Trophoblast cell (in vitro differentiated cells and primary cell): ENCODE results near the gene G3BP2.

Source experiments
- DNase-seq, 2 donors: peaks; one replicate each; pipeline ENCODE4 v3.0.0-alpha.2; 2016
- H2AFZ ChIP-seq: 2 replicates; pipeline ENCODE4 v1.6.1; 2013; ENCODE audit warnings: low read length, moderate library complexity, mild to moderate bottlenecking; ENCODE audit not compliant: insufficient read depth, poor library complexity
- H2AK5ac ChIP-seq: 2 replicates; pipeline ENCODE4 v1.6.1; 2013; ENCODE audit warnings: mild to moderate bottlenecking, low read length
- H2BK120ac ChIP-seq: 2 replicates; pipeline ENCODE4 v1.6.1; 2013; ENCODE audit warnings: low read length, mild to moderate bottlenecking, moderate library complexity; ENCODE audit not compliant: insufficient read depth, poor library complexity
- H2BK12ac ChIP-seq: 2 replicates; pipeline ENCODE4 v1.6.1; 2013; ENCODE audit warnings: mild to moderate bottlenecking, low read length, moderate library complexity
- H2BK5ac ChIP-seq: 2 replicates; pipeline ENCODE4 v1.6.1; 2013; ENCODE audit warnings: low read length, low read depth, moderate library complexity, mild to moderate bottlenecking; ENCODE audit not compliant: poor library complexity
- H3K14ac ChIP-seq: 2 replicates; pipeline ENCODE4 v1.6.1; 2013; ENCODE audit warnings: mild to moderate bottlenecking, low read length
- H3K18ac ChIP-seq: 2 replicates; pipeline ENCODE4 v1.6.1; 2013; ENCODE audit warnings: mild to moderate bottlenecking, low read length
- H3K23ac ChIP-seq: 2 replicates; pipeline ENCODE4 v1.6.1; 2013; ENCODE audit warnings: low read length
- H3K27ac ChIP-seq: 2 replicates; pipeline ENCODE4 v1.5.1; 2013; ENCODE audit warnings: low read depth, mild to moderate bottlenecking, inconsistent platforms, low read length, moderate library complexity
- H3K27me3 ChIP-seq: 2 replicates; pipeline ENCODE4 v1.6.1; 2013; ENCODE audit warnings: inconsistent platforms, mild to moderate bottlenecking, low read length, moderate library complexity; ENCODE audit not compliant: insufficient read depth
- H3K36me3 ChIP-seq, 2 experiments: 1 replicate in 1 of 2; 2 replicates in 1 of 2; pipeline ENCODE4 v1.6.1; 2013; ENCODE audit warnings: low read length in 2 of 2, mild to moderate bottlenecking in 2 of 2, moderate library complexity in 1 of 2; ENCODE audit not compliant: insufficient read depth in 2 of 2, control insufficient read depth in 1 of 2
- H3K4ac ChIP-seq: 2 replicates; pipeline ENCODE4 v1.6.1; 2013; ENCODE audit warnings: low read depth, mild to moderate bottlenecking, low read length, moderate library complexity
- H3K4me1 ChIP-seq, 2 experiments: 1 replicate in 1 of 2; 2 replicates in 1 of 2; pipeline ENCODE4 v1.6.1; 2013; ENCODE audit warnings: low read length in 2 of 2, mild to moderate bottlenecking in 2 of 2, moderate library complexity in 1 of 2; ENCODE audit not compliant: insufficient read depth in 2 of 2, control insufficient read depth in 1 of 2
- H3K4me2 ChIP-seq: 2 replicates; pipeline ENCODE4 v1.6.1; 2013; ENCODE audit warnings: inconsistent platforms, mild to moderate bottlenecking, low read length, moderate library complexity
- H3K4me3 ChIP-seq: 2 replicates; pipeline ENCODE4 v1.5.1; 2013; ENCODE audit warnings: mild to moderate bottlenecking, low read depth, low read length, inconsistent platforms
- H3K79me1 ChIP-seq: one replicate; pipeline ENCODE4 v1.6.1; 2013; ENCODE audit warnings: low read length
- H3K79me2 ChIP-seq: 2 replicates; pipeline ENCODE4 v1.6.1; 2013; ENCODE audit warnings: low read length, mild to moderate bottlenecking; ENCODE audit not compliant: control insufficient read depth, insufficient read depth, poor library complexity
- H3K9ac ChIP-seq: 2 replicates; pipeline ENCODE4 v1.6.1; 2013; ENCODE audit warnings: mild to moderate bottlenecking, low read length
- H3K9me3 ChIP-seq: 2 replicates; pipeline ENCODE4 v1.6.1; 2013; ENCODE audit warnings: low read depth, mild to moderate bottlenecking, control low read depth, inconsistent platforms, low read length; ENCODE audit not compliant: insufficient read depth
- H4K12ac ChIP-seq: 2 replicates; pipeline ENCODE4 v1.6.1; 2013; ENCODE audit warnings: low read depth, mild to moderate bottlenecking, low read length, moderate library complexity
- H4K8ac ChIP-seq: 2 replicates; pipeline ENCODE4 v1.6.1; 2013; ENCODE audit warnings: low read depth, mild to moderate bottlenecking, low read length, moderate library complexity
- H4K91ac ChIP-seq: one replicate; pipeline ENCODE4 v1.6.1; 2013; ENCODE audit warnings: low read depth, mild to moderate bottlenecking, low read length, moderate library complexity
- WGBS: extraction: QIAGEN DNeasy Blood & Tissue Kit; methylation state at CpG from one replicate; pipeline ENCODE4 v1.1.7; 2013; ENCODE audit warnings: missing lambda C conversion rate; ENCODE audit not compliant: insufficient read length, insufficient coverage; ENCODE audit errors: extremely low coverage; 5-methylcytosine and 5-hydroxymethylcytosine counted together

Gene G3BP2

DNA sequence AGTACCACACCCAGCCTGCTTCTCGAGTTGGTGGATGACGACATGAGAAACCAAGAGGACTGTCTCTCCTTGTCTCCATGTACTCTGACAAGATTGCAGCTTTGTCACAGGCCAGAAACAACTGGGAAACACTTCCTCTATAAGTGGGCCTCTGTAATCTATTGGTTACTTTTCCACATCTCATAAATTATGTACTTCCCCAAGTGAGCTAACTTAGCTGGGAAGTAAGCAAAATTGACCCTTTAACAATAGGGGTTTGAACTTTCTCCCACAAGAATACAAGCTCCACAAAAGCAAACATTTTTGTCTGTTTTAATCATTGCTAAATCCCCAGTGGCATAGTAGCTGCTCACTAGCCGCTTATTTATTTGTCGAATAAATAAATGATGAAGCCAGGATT lies 37.0 kb upstream of the G3BP2 start:
- Histone ChIP-seq H4K12ac (no peak overlapping the region), H3K27me3 (no peaks in the 10 kb centered on the region), H3K4me2 (no peak overlapping the region), H2AK5ac (no peak overlapping the region), H4K91ac (no peak overlapping the region), H3K4me3 (no peak overlapping the region), H3K14ac (no peak overlapping the region), H3K9me3 (no peaks in the 10 kb centered on the region), H3K36me3 (no peaks in the 10 kb centered on the region), H3K23ac (no peak overlapping the region), H3K79me2 (no peaks in the 10 kb centered on the region), H3K27ac (no peak overlapping the region), H3K18ac (no peak overlapping the region), H4K8ac (no peak overlapping the region), H2BK12ac (no peak overlapping the region), H3K79me1 (no peaks in the 10 kb centered on the region), H3K4ac (no peak overlapping the region), H3K9ac (no peak overlapping the region), H2BK5ac (no peak overlapping the region), H3K4me1 (peaks cover under 1% of the 10 kb centered on the region in 2 experiments), H2AFZ (no peak overlapping the region), H2BK120ac (no peak overlapping the region)
- no CpG with 5 or more reads among the region's 4 CpGs for WGBS
- DNase-seq = no peak

DNA sequence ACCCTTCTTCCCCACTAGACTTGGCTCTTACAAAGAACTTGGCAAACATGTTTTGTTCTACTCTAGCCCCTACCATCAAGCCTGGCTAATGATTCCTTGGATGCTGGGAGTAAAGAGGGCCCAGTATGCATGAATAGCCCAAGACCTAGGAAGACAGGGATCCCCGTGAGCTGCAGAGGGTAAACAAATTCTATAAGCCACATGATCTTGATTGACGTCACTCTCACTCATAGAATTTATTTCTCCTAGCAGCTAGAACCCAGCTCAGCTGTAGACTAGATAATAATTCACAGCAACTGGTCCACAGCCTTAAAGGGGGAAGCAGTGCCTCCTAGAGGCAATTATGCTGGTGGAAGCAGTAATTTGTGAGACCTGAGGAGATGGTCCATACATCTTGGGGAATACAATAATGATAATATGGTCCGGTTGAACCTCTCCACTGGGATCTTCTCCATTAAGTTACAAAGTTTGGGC lies 35.0 kb upstream of the G3BP2 start:
- Histone ChIP-seq H2BK120ac (no peak overlapping the region), H3K23ac (no peak overlapping the region), H3K4me3 (no peak overlapping the region), H2AFZ (no peak overlapping the region), H4K91ac (no peak overlapping the region), H3K14ac (no peak overlapping the region), H2BK5ac (no peak overlapping the region), H3K18ac (no peak overlapping the region), H4K8ac (no peak overlapping the region), H3K79me1 (no peaks in the 10 kb centered on the region), H2AK5ac (no peak overlapping the region), H3K4me2 (no peak overlapping the region), H3K4ac (no peak overlapping the region), H4K12ac (no peak overlapping the region), H3K27ac (no peak overlapping the region), H3K27me3 (no peaks in the 10 kb centered on the region), H2BK12ac (no peak overlapping the region), H3K9ac (no peak overlapping the region), H3K9me3 (no peaks in the 10 kb centered on the region), H3K79me2 (no peaks in the 10 kb centered on the region), H3K4me1 (no peaks in the 10 kb centered on the region), H3K36me3 (no peaks in the 10 kb centered on the region)
- DNase-seq = no peak
- WGBS = no CpG with 5 or more reads among the region's 3 CpGs

DNA sequence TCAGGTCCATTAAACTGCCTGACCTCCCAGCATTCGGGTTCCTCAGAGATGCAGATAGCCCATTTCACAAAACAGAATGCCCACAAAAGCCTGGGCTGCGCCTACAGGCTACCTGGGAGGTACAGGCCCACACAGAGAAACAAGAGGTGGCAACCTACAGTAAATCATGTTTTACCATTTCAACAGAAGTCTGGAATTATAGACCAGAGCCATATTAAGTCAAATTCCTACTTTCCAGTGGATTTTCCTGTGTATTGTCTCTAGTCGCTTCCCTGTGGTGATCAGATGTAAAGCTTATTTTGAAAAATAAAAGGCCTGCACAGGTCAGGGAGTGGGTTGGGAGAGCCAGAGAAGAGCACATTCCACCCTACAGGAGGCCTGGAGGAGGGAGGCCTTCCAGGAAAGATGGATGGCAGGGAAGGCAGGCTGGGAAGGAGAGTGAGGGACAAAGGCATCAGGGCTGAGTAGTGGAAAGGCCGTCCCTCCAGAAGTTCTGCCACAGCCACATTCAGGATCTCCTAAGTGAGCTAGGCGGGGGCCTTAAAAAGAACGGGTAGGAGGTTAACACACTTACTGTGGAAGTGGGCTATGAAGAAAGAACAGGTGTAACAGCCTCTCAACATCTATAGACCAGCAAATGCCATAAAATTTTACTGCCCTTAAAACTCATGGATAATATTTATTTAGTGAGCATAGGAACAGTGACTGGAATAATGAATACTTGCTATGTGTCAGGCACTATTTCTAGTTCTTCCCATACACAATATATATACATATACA lies 32.2 kb upstream of the G3BP2 start:
- no peak for DNase-seq

DNA sequence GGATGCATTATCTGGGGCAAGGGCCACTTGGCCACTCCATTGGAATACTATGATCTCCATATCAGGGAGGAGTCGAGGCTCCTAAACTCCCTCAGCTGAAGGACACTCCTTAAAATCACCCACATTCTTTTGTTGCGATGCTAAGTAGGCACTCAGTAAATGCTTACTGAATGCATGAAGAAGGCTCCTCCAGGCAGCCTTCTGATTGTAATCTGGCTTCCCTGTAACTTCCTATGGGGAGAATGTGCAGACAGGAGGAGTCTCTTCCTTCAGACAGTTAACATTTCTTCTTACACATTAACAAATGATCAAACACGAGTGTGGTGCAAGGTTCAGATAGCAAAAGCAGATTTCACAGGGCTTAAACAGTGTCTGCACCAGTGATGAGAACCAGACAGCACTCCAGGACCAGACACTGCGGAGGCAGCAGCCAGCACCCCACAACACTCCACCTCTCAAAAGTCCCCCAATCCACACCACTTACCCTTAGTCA lies 29.8 kb upstream of the G3BP2 start:
- Histone ChIP-seq H3K4me3 (no peak overlapping the region), H3K9ac (no peak overlapping the region), H3K27me3 (no peaks in the 10 kb centered on the region), H3K79me1 (no peaks in the 10 kb centered on the region), H3K4ac (no peak overlapping the region), H4K12ac (no peak overlapping the region), H3K36me3 (no peaks in the 10 kb centered on the region), H3K14ac (no peak overlapping the region), H4K91ac (no peak overlapping the region), H3K9me3 (no peaks in the 10 kb centered on the region), H3K4me2 (peak overlapping the region; percentile 13), H2BK120ac (no peak overlapping the region), H3K18ac (no peak overlapping the region), H3K27ac (no peak overlapping the region), H4K8ac (no peak overlapping the region), H2AK5ac (no peak overlapping the region), H2AFZ (no peak overlapping the region), H2BK5ac (no peak overlapping the region), H3K23ac (no peak overlapping the region), H2BK12ac (no peak overlapping the region), H3K4me1 (peaks cover 3 to 6% of the 10 kb centered on the region in 2 experiments), H3K79me2 (no peaks in the 10 kb centered on the region)
- WGBS = no CpG with 5 or more reads among the region's 4 CpGs
- no peak for DNase-seq

More for the DNA sequence above, 32.2 kb upstream of the G3BP2 start:
- Histone ChIP-seq H3K4ac (no peak overlapping the region), H3K27me3 (no peaks in the 10 kb centered on the region), H4K91ac (no peak overlapping the region), H2BK5ac (no peak overlapping the region), H4K12ac (no peak overlapping the region), H2BK120ac (no peak overlapping the region), H3K23ac (no peak overlapping the region), H3K4me1 (peaks cover 3 to 6% of the 10 kb centered on the region in 2 experiments), H2BK12ac (no peak overlapping the region), H3K9me3 (no peaks in the 10 kb centered on the region), H4K8ac (no peak overlapping the region), H3K36me3 (no peaks in the 10 kb centered on the region), H3K79me1 (no peaks in the 10 kb centered on the region), H2AFZ (no peak overlapping the region), H2AK5ac (no peak overlapping the region), H3K18ac (no peak overlapping the region), H3K14ac (no peak overlapping the region), H3K4me2 (no peak overlapping the region), H3K4me3 (no peak overlapping the region), H3K9ac (peak overlapping the region; percentile 37), H3K27ac (no peak overlapping the region), H3K79me2 (no peaks in the 10 kb centered on the region)
- WGBS = no CpG with 5 or more reads among the region's 6 CpGs
